GM21447 (cell line): ENCODE measurements around the gene FAM200B.

Experiments used
- ATAC-seq: cut with Tn5 transposase; IDR thresholded peaks from one replicate; pipeline ENCODE4 v1.9.1; 2021; ENCODE audit not compliant: unreplicated experiment

The FAM200B gene

DNA sequence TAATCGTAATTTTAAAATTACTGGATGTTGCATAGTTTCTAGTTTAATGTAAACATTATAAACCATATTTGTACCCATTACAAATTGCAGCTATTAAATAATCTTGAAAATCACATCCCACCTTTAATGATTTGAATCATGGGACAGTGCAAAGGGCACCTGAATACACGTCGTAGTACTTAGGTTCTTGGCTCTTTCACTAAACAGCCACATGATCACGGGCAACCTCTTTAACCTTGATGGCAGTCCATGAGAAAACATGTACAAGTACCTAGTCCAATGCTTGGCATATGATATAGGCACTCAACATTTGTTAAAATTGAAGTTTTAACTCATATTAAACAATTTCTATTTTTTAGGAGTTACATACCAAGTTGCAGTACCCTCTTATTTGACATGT is 14.6 kb upstream of the FAM200B start:
- no peak for ATAC-seq

DNA sequence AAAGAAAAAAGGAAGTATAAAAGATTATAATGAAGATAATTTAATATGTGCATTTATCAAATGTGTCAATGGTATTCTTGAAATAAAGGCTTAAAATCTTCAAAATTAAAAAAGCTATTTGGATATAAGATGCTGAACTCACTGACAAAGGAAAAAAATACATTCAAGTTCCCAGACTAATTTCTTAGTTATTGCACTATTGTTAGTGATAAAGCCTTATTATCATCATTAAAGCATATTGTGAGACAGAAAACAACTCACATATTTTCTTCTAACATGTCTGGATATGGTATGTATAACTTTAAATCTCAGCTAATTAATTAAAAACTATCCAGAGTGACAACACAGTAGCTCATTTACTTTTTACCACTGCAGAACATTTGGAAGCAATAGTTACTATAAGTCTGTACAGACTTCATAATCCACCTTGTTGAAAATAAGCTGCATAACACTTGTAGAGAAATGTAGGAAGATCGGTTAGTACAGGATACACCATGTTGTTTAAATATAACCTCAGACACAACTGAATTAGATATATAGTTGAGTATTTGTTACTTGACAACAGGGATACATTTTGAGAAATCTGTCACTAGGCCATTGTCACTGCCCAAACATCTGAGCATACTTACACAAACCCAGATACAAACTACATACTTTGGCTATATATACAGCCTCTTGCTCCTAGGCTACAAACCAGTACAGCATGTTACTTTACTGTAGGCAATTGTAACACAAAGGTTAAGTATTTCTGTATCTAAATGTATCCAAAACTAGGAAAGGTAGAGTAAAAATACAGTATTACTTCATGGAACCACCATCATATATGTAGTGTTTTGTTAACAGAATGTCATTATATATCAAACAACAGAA is 12.8 kb upstream of the FAM200B start:
- ATAC-seq: no peak

DNA sequence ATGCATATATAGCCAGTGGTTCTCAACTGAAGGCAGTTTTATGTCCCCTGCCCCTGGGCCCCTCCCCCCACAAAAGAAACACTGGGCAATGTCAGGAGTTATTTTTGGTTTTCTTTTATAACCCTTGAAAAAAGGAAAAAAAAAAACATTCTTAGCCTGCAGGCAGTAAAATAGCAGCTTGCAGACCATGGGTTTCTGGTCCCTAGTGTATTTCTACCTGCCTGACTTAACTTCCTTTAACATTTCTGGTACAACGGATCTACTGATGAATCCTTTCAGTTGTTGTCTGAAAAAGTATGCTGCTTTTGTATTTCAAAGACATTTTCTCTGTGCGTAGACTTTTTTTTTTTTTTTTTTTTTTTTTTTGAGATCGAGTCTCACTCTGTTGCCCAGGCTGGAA is 11.1 kb upstream of the FAM200B start:
- no peak for ATAC-seq

DNA sequence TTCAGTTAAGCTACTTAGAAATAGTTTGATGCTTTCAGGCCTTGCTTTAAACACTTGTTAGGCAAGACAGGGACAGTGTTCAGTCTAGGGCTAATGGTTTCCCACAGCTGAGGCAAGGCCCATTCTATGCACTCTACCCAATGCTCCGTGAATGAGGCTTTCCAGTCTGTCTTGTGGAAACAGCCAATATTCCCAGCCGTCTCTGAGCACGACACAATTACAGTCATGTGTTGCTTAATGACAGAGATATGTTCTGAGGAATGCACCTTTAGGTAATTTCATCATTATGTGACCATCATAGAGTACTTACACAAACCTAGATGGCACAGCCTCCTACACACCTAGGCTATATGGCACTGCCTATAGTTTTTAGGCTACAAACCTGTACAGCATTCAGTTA is 9.5 kb upstream of the FAM200B start:
- no peak for ATAC-seq

DNA sequence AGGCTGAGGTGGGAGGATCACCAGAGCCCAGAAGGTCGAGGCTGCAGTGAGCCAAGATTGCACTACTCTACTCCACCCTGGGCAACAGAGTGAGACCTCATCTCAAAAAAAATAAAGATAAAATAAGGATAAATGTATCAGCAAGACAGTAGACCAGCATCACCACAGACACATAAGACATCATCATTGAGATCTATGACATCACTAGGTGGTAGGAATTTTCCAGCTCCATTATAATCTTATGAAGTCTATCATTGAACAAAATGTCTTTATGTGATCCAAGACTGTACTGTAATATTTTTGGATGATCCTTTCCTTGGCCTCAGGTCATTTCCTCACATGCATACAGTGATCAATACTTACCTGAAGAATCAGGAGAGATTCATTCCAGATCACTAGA is 8.3 kb upstream of the FAM200B start:
- no peak for ATAC-seq

DNA sequence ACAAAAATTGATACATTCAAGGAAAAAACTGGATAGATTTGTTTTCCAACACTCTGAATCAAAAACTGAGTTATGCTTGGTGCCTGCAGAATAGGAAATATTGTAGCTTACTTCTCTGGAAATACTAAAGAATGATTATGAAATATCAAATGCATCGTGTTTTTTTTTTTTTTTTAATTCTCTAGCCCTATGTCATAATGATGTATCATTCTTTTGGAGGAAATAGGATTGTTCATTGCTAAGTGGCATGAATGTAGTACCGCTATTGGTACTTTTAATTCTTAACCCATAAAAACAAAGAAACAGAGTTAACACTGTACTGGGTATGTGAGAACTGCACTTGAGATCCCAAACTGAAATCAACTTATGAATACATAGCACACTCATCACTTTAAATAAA is 7.6 kb upstream of the FAM200B start:
- ATAC-seq: no peak

DNA sequence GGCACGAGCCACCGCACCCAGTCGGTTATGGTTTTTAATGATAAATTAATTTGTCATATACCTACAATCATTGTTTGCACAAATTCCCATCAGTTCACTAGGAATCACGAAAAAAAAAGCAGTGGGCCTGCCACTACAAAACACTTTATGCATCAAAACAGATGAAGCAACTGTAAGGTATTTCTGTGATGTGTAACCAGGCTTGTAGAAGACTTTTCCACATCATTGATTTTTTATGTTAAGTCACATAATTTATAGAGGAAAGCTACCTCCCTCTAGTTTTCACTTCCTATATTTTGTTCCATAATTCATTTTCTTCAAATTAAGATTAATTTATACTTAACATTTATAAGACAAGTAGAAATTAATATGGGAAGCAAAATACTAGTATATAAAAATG is 6.7 kb upstream of the FAM200B start:
- no peak for ATAC-seq

DNA sequence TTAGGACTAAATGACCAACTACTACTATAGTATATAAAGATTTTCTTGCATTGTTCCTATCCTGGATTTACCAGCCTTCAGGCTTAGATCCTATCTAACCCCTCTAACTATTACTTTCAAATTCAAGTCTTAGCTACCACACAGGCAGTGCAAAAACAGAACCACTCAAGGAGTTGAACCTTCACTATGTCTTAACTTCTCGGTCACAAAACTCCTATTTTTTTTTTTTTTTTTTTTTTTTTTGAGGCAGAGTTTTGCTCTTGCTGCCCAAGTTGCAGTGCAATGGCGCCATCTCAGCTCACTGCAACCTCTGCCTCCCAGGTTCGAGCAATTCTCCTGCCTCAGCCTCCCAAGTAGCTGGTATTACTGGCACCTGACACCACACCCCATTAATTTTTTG is 6.3 kb upstream of the FAM200B start:
- ATAC-seq: no peak

DNA sequence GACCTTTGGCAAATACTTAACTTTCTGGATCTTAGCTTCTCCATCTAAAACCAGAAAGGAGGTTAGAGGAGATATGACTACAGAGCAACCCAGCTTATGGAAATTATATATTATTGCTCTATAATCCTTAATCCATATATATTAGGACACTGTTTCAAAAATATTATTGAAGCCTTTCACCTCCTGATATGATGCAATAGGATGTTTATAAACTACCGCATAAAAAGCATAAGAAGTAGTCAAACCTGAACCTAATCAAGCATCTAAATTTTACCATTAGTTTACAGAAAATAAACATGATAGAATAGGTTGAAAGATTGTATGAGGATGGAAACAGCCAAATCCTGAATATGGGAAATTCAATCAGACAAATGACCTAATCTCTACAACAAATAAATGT is 5.6 kb upstream of the FAM200B start:
- no peak for ATAC-seq

DNA sequence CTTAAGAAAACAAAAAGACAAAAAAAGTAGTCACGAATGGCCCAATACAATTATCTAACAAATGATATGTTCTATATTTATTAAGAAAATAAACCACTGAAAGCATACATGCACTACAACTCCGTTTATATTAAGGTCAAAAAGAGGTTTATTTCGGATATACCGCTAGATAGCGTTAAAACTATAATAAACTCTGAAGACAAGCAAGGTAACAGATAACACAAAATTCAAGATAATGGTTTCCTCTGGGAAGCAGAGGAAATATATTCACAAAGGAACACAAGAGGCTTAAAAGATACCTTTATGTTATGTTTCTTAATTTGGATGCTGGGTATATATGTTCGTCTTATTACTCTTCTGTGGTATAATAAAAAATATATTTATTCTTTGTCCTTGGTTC is 4.7 kb upstream of the FAM200B start:
- no peak for ATAC-seq

DNA sequence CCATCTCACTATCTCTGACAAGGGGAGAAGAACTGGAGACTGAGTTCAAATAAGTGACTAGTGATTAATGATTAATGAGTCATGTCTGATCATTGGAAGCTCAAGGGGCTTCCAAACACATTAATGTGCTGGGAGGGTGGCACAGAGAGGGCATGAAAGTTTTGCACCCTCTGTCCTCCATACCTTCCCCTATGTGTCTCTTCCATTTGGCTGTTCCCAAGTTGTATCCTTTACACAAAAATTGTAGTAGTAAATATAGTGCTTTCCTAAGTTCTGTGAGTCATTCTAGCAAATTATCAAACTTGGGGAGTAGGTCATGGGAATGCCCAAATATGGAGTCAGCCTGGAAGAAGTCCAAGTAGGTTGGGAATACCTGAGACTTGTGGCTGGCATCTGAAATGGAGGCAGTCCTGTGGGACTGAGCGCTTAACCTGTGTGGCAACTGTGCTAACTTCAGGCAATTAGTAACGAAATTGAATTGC is 4.1 kb upstream of the FAM200B start:
- ATAC-seq: no peak

DNA sequence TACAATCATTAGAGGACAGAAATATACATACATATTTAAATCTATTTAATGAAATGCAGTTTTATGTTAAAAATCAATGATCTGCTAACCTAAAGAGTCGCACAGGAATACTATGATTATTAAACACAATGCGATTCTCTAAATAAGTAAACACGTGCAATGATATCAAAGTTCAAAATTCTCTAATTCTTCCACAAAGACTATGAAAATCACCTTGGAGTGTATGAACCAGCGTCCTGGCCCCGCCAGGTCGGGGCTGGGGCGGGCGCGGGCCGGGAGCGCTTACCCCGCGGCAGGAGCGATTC is 608 bp upstream of the FAM200B start:
- no peak for ATAC-seq

DNA sequence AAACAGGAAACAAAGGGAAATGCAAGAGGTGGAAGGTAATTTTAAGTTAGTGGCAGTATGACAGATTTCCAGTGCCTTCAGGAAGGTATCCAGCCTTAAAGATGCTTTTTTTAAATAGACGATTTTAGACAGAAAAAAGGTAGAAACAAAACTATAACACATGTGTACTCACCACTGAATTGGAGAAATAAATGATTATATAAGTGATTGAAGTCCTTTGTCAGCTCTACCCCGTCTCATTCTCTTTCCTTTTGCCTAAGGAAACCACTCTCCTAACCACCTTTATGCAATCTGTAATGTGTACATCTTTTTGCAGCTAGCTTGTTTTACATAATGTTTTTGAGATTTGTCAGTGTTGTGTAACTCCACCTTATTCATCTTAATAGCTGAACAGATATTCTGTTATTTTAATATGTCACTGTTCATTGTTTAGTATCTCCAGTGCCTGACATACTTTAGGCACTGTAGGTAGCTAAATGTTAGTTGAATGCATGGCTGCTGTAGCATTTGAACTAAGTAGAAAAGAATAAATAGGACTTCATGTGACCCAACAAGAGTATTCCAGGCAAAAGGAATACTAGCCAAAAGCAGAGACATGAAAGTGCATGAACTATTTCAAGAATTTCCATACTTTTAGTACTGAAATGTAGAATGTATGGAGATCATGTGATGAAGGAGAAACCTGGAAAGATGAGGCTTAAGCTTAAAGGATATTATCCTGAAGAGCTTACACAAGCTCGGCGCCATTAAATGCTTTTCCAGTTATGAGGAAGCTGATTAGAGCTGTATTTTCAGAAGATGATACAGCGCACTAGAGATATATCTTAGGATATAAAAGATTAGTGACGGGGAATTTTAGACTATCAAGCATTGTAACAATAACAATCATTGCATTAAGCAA is 865 bp downstream of the FAM200B start:
- ATAC-seq: no peak

DNA sequence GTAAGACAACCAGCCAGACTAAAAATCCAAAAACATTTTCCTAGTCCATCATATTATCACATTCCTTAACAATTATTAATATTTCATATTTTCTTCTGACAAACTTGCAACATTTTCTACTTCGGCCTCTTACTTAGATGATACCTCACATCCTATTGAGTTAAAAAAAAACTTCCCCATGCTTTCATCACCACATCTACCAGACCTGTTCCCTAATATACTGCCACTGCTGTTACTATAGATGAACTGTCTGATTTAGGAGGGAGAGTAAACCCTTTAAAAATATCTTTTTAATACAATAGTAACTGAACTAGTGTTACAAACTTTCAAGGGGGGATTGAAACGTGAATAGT is 1.5 kb downstream of the FAM200B start:
- no peak for ATAC-seq

DNA sequence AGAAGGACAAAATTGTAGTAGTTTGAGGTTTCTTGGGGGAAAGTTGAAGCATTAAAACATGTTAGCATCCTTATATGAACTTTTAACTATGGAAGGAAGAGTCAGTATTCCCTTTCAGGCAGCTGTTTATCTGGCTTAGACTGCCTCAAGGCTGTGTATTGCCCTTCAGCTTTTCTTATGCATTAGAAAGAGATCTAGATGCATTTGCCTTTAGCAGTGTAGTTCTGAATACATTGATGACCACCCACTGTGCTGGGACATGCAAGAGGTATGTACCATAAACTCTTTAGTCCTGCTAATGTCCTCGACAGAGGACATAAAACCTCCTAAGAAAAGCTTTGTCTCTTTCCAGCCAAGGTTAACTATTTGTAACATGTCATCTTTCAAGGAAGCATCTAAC is 2.9 kb downstream of the FAM200B start:
- ATAC-seq: no peak

DNA sequence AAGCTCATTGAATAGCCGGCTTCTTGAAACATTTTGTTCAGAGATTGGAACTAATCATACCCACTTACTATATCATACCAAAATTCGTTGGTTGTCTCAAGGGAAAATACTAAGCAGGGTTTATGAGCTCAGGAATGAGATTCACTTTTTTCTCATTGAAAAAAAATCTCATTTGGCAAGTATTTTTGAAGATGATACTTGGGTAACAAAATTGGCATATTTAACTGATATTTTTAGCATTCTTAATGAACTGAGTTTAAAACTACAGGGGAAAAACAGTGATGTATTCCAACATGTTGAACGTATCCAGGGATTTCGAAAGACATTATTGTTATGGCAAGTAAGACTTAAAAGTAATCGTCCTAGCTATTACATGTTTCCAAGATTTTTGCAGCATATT is 6.4 kb downstream of the FAM200B start:
- no peak for ATAC-seq

DNA sequence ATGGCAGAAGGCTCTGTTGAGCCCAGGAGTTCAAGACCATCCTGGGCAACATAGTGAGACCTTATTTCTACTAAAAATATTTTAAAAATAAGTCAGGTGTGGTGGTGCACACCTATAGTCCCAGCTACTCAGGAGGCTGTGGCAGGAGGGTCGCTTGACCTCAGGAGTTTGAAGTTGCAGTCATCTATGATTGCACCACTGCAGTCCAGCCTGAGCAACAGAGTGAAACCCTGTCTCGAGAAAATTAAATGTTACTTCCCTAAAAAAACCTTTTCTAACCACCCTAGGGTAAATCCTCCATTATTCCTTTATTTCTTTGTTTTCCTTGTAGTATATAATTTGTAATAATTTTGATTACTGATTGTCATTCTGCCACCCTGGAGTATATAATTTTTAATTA is 7.9 kb downstream of the FAM200B start:
- ATAC-seq: no peak

DNA sequence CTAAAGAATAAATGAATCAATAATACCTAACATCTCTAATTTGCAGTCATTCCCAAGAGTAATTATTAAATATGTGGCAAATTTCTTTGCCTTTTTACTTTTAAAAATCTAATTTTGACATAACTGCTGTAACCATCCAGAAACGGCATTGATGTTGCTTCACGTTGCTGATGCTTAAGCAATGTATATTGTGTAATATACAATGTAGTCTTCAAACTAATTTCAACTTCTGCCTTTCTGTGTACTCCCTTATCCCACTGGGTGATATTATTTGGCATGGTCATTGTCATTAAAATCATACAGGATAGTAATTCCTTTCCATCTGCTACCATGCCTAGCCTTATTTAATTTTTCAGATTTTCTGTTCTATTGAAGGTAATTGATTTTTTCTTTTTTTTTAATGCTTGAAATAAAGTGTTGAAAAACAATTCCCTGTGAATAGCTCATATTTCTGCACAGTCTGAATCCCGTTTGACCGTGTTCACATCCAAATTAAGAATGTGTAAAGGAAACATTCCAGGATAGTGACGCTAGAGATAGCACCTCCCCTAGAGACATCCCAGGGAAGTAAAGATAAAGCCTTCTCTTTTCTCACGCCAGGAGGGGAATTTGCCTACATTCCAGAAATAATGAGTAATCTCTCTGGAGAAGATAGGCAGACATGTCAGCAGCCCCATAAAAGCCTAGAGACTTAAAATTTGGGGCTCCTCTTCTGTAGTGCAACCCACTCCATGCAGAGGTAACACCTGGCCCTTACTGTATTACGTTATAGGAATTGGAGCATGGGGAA is 8.6 kb downstream of the FAM200B start:
- no peak for ATAC-seq

DNA sequence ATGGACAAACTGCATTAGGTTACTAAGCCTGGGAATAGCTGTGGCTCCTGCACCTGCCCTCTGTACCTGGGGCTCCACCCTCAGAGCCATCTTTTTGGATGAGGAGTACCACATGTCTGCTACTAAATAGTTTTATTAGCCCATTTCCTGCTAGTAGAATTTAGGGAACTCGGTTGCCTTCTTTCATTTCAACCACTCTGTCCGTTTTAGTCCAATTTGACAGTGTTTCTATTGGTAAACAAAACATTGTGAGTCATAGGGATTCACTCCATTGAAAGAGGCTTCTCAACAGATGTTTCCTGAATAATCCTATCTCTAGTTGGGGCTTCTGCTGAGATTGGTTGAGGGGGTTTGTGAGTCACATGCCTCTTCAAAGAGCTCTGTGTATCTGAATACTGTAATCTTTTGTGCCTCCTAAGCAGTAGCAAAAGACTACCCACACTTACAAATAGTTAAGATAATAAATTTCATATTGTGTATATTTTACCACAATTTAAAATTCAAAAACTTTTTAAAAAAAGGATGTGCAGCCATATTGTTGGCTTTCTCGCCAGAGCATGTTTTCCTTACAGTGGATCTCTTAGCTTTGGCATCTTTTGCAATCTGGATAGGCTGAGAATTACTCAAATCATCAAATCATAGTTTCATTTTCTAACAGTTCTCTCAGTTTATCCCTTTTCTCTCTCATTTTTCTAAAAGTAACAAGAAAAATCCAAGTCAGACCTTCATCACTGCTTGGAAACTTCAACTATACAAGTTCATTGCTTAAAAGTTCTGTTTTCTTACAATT is 9.9 kb downstream of the FAM200B start:
- no peak for ATAC-seq

DNA sequence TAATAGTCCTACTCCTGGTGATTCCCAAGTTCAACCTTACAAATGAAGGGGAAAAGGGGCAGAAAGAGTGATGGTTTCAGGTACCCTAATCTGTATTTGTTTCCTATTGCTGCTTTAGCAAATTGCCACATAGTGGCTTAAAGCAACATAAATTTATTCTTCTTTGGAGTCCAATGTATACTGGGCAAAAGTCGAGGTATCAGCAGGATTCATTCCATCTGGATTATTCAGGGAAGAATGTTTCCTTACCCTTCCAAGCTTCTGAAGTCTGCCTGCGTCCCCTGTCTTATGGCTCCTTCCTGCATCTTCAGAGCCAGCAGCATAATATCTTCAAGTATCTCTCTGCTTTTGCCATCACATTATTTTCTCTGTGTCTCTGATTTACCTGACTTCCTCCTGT is 11.0 kb downstream of the FAM200B start:
- ATAC-seq: no peak

DNA sequence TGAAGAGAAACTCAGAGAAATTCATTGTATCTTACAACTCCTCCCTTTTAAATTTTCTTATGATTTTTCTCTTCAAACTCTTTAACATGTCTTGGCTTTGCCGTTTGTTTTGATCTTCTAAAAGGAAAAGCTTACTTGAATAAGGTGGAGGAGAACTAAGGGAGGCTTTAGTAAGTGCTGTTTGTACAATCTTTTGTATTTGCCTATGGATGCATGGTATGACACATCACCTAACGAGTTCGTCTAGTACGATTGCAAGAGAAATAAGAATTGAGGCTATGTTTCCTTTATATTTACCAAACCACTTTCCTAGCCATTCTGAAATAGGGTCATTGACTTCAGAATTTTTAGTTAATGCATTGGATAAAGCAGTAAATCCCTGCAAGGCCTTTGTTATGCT is 12.8 kb downstream of the FAM200B start:
- ATAC-seq: no peak
